ENCODE data around the gene MORN5. TPM values are rescaled to one million over a fixed set of nuclear protein-coding genes. Genes with fewer than 3 reads are reported as not detected.
A peak's percentile ranks its signal among the peaks of the same experiment; 100 is the strongest.

MORN5 gene
- polyA plus RNA-seq, 6 donors from 2014 or later, result not detected

DNA sequence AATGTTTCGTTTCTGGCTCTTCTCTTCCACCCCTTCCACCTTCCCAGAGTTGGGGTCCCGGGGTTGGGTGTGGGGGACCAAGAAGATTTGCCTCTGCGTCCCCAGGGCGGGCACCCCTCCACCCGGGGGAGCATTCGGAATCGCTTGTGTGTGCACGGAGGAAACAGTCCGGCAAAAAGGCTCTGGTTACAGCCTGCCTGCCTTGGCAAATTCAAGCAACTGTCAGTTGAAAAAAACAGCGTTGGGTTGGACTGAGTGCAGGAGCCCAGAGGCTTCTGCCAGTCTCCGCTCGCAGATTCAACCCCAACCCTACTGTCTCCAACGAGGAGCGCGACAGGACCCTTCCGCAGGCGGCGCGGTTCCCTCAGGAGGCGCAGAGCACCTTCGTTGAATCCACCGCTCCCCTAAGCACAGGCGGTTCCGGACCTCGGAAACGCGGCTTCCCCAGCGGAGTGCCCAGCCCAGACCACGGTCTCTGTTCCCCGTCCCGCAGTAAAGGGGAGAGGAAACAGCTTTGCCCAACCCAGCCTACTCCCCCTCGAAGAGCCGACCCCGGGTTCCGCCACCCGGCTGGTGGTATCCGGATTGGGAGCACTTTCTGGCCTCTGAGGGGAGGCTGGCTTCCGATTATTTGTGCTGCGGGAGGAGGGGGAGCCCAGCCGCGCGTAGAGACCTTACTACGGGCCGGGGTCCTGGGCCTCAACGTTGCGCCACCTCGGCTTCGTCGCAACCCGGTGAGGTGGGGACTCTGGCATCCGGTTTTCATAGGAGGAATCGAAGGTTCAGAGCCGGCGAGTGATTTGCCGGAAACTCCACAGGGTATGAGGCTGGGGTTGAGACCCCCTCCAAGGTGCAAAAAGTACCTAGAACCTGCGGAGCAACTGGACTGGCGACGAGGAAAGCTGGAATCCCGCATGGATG is 59.5 kb downstream of the MORN5 start:
- Mint-ChIP-seq H3K27ac (peak overlapping the region in 1 of 6 donors; percentile 75), H3K36me3 (no peaks in the 10 kb centered on the region), H3K9me3 (peaks cover 0 to 3% (median 0%) of the 10 kb centered on the region in 7 donors), H3K4me3 (peak overlapping the region; percentile 58 to 88 (median 82)), H3K4me1 (peaks cover 19 to 42% (median 33%) of the 10 kb centered on the region in 3 donors), H3K27me3 (peaks cover 92 to 96% (median 96%) of the 10 kb centered on the region in 3 donors)
- DNase-seq (no peak), ATAC-seq (ENCODE audit: low read depth in 2 of 2) (peak; percentile 21 to 24)

DNA sequence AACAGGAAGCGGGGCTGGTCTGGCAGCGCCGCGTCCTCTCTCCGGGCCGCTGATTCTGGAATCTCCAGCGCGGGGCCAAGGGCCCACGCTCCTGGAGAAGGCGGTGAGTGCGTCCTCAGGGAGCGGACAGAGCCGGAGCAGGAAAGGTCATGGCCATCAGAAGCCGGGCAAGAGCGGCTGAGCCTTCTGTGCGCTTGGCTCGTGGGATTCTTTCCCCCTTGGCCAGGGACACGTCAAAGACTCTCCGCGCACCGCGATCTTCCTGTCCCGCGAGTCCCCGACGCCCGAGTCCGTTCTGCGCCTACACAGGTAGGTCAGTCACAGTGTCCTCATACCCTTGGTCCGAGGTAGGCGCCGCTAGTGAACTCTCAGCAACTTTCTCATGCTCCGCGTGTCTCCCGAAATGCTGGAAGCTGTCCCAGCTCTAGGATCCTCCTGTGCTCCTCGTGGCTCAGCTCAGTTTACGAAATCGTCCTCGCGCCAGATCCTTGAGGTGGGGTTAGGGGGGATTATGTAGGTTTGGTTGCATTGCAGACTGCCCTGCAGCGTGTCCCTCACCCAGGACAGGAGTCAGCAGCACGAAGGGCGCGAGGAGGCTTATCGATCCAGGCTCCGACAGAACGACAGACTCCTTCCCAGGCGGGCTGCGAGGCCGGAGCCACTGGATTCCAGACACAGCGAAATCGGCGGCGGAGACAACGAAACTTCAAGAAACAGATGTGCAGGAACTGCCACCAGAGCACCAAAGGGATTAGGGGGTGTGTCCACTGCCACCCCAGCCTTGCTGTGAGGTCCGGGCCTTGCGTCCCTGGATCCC is 60.4 kb downstream of the MORN5 start:
- peak overlapping the region in 7 of 8 donors; percentile 58 to 88 (median 79) for H3K4me3 Mint-ChIP-seq
- H3K9me3 Mint-ChIP-seq, result peaks cover 0 to 3% (median 0%) of the 10 kb centered on the region in 7 donors
- H3K27me3 Mint-ChIP-seq, result peaks cover 93 to 96% (median 96%) of the 10 kb centered on the region in 3 donors
- ATAC-seq (ENCODE audit: low read depth in 2 of 2) (no peak), DNase-seq (no peak)
- peaks cover 19 to 38% (median 33%) of the 10 kb centered on the region in 3 donors for H3K4me1 Mint-ChIP-seq
- no peaks in the 10 kb centered on the region for H3K36me3 Mint-ChIP-seq
- H3K27ac Mint-ChIP-seq, result no peak overlapping the region

DNA sequence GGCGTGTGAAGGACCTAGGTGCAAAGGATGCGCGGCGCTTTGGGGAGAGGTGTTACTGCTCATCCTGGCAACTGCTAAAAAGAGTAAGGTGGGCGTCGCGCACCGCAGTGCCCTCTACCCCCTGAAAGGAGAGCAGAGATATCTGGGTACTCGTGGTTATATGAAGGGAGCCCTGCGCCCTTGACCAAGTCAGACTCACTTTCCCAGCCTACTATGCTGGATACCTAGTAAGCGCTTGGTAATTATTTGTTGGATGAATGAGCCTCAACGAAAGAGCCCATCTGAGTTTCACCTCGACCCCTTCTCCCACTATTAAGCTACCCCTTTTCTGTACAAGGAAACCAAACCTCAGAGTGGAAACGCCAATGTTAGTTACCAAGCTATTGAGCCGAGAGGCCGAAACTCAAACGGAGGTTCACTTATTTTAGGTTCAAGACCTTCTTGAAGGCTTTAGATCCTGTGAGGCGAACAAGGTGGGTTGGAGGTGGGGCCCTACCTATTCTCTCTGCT is 61.0 kb downstream of the MORN5 start:
- Mint-ChIP-seq H3K4me3 (no peak overlapping the region), H3K27me3 (peaks cover 90 to 96% (median 96%) of the 10 kb centered on the region in 3 donors)
- DNase-seq, result no peak

DNA sequence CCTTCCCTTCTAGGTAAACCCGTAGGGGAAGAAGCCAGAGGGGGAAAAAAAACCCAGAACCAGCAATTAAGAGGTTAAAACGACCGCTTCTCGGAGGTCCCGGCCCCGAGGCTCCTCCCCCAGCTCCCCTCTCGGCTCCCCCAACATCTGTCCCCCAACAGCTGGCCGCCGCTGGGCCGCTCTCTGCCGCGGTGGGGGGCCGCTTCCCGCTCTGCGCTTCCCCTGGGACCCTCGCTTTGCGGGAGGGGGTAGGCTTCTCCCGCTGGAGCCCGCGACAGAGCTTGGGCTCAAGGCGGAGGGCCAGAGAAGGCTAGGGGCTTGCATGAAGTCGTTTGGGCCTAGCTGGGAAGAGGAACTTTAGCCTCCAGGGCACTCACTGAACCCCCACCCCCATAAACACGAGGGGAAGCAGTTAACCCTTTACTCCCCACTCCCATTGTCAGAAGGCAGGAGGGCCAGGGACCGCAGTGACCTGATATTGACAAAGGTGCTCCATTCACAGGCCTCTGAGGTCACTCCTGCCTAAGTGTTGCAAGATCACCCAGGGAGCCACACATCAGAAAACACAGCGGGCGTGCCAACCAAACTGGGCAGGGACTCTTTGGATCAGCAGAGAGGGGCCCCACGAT is 61.6 kb downstream of the MORN5 start:
- Mint-ChIP-seq H3K9me3 (peaks cover 0 to 5% (median 0%) of the 10 kb centered on the region in 7 donors), H3K4me3 (no peak overlapping the region)

More for the DNA sequence above, 61.0 kb downstream of the MORN5 start:
- no peak for ATAC-seq (ENCODE audit: low read depth in 2 of 2)
- H3K9me3 Mint-ChIP-seq, result peaks cover 0 to 5% (median 0%) of the 10 kb centered on the region in 7 donors
- peaks cover 19 to 40% (median 33%) of the 10 kb centered on the region in 3 donors for H3K4me1 Mint-ChIP-seq
- no peaks in the 10 kb centered on the region for H3K36me3 Mint-ChIP-seq
- no peak overlapping the region for H3K27ac Mint-ChIP-seq

DNA sequence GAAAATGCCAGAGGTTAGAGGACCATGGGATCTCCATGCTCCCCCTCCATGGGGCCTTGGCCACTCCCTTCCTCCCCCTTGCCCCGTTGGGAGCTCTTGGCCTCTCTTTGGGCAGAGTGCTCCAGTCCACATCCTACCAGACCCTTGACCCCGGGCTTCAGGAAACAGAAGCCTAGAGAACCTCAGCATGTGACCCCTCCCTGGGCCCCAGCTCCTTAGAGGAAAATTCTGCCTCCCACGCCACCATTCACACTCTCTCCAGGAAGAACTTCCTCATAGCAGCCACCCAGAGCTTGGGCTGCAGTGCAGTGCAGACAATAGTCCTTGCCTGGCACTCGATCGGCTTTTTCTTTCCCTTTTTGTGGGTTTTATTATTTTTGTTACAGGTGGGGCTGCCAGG is 63.1 kb downstream of the MORN5 start:
- Mint-ChIP-seq H3K4me1 (peaks cover 23 to 47% (median 32%) of the 10 kb centered on the region in 3 donors), H3K36me3 (no peaks in the 10 kb centered on the region), H3K4me3 (no peak overlapping the region), H3K9me3 (peaks cover 0 to 5% (median 0%) of the 10 kb centered on the region in 7 donors), H3K27ac (no peak overlapping the region), H3K27me3 (peaks cover 83 to 97% (median 94%) of the 10 kb centered on the region in 3 donors)
- DNase-seq, result no peak
- no peak for ATAC-seq (ENCODE audit: low read depth in 2 of 2)

More for the DNA sequence above, 61.6 kb downstream of the MORN5 start:
- H3K4me1 Mint-ChIP-seq, result peaks cover 19 to 43% (median 33%) of the 10 kb centered on the region in 3 donors
- no peaks in the 10 kb centered on the region for H3K36me3 Mint-ChIP-seq
- no peak overlapping the region for H3K27ac Mint-ChIP-seq
- ATAC-seq (ENCODE audit: low read depth in 2 of 2) (no peak), DNase-seq (no peak)
- peaks cover 86 to 96% (median 94%) of the 10 kb centered on the region in 3 donors for H3K27me3 Mint-ChIP-seq

DNA sequence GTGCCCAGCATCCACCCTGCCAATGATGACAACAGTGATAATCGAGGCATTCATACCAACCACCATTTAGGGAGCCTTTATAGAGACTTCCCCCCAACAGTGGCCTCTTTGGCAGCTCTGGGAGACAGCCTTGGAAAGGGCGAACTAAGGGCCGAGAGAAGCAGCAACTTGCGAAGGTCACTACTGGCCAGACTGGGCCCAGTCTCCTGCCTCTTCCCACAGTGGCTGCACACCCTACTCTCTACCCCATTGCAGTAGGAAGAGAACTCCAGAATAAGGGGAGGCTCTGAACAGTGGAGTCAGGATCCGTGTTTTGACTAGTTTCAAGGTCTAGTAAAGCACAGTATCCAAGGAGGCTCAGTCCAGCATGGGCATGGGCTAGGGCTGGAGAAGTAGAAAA is 63.7 kb downstream of the MORN5 start:
- DNase-seq (no peak), ATAC-seq (ENCODE audit: low read depth in 2 of 2) (no peak)
- Mint-ChIP-seq H3K4me3 (no peak overlapping the region), H3K36me3 (no peaks in the 10 kb centered on the region), H3K27me3 (peaks cover 82 to 94% (median 90%) of the 10 kb centered on the region in 3 donors), H3K27ac (no peak overlapping the region), H3K9me3 (peaks cover 0 to 5% (median 0%) of the 10 kb centered on the region in 7 donors), H3K4me1 (peaks cover 18 to 48% (median 26%) of the 10 kb centered on the region in 3 donors)

DNA sequence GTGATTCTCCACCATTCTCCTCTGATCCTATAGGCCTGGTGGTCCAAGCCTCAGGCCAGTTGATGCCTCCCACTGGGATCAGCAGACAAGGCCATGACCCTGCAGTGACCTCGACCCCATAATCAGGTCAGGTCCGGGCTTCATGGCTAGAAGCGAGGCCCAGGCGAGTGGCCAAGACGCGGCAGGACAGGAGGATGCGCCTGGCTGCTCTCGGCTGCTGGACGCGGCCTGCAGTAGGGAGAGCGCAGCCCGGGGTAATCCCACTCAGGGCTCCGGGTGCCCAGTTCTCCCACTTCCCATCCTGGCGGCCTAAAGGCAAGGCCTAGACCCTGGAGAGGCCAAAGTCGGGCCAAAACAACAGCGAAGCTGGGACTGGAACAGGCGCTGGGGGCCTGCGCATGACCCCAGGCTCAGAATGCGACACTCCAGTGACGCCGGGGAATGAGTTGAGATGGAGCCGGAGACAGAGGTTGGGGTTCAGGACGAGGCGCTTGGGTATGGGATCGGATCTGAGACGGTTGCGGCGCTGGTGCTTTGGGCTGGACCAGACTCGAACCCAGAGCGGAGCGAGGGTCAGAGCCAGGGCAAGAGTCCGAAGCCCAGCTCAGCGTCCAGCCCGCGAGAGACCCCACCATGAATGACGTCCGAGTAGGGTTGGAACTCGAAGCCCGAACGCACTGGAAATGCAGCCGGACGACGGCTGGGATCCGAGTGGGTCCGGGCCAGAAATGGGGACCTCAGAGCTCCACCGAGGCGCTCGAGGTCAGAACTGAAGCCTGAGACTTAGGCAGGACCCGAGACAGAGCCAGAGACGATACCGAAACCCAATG is 65.8 kb downstream of the MORN5 start:
- Mint-ChIP-seq H3K4me1 (peaks cover 7 to 27% (median 8%) of the 10 kb centered on the region in 3 donors), H3K27me3 (peaks cover 61 to 75% (median 70%) of the 10 kb centered on the region in 3 donors), H3K9me3 (peaks cover 0 to 2% (median 0%) of the 10 kb centered on the region in 7 donors), H3K27ac (no peak overlapping the region), H3K36me3 (no peaks in the 10 kb centered on the region), H3K4me3 (peak overlapping the region in 4 of 8 donors; percentile 19 to 53 (median 28))
- ATAC-seq (ENCODE audit: low read depth in 2 of 2) (no peak), DNase-seq (no peak)

DNA sequence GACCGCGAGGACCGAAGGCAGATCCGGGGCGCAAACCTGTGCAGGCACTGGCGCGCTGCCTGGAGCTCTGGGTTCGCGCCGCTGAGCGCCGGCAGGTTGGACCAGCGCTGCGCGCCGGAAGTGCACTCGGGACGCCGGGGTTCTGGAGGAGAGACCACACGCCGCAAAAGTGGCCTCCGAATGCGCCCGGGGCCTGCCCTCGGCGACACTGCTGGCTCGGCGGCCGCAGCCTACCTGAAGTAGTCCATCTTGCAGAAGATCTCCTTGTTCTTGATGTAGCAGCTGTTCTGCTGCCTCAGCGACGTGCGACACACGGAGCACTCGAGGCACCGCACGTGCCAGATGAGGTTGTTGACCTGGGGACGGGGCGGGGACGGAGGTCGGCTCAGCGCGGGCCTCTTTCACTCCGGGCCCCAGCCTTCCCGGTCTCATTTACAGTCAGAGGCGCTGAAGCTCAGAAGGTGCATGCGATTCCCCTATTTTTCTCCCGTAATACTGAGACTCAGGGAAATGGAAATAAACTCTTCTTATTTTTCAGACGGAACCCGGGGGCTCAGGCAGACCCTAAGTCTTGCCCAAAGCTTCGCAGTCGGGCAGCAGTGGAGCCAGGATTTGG is 66.5 kb downstream of the MORN5 start:
- Mint-ChIP-seq H3K4me1 (peaks cover 6 to 25% (median 8%) of the 10 kb centered on the region in 3 donors), H3K4me3 (peak overlapping the region in 6 of 8 donors; percentile 20 to 78 (median 56)), H3K27ac (no peak overlapping the region), H3K9me3 (peaks cover 0 to 2% (median 0%) of the 10 kb centered on the region in 7 donors), H3K27me3 (peaks cover 57 to 68% (median 66%) of the 10 kb centered on the region in 3 donors), H3K36me3 (no peaks in the 10 kb centered on the region)
- no peak for ATAC-seq (ENCODE audit: low read depth in 2 of 2)
- DNase-seq, result no peak

DNA sequence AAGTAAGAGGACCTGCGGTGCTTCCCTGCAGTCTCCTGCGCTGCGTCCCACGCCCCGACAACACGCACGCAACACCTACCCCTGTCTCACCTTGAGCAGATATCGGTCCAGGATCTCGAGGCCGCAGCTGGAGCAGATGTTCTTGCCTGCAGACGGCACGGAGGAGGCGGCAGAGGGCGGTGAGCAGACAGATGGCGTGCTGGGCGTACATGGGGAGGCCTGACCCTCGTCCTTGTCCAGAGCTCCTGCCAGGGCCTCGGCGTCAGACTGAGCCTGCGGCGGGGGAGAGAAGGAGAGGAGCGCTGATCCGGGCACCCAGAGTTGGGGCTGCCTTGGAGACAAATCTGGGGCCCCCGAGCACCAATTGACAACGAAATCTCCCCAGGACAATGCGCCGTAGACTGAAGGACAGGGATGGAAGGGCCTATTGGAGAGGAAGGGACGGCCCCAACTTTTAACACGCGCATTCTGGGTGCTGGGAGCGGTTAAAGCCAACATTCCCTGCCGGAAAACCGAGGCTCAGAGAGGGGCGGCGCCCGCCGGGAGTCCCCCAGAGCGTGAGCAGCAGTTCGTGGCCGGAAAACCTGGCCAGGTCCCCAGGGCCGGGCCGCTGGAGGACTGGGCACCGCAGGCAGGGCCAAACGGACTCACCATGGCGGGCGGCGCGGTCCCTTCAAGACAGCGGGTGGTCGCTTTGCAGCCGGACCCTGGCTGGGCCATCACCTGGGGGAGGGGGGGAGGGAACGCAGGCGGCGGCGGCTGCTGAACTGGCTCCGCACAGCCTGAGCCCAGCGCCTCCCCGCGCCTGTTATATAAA is 67.3 kb downstream of the MORN5 start:
- peaks cover 55 to 61% (median 59%) of the 10 kb centered on the region in 3 donors for H3K27me3 Mint-ChIP-seq
- H3K36me3 Mint-ChIP-seq, result no peaks in the 10 kb centered on the region
- ATAC-seq (ENCODE audit: low read depth in 2 of 2) (no peak), DNase-seq (no peak)
- H3K27ac Mint-ChIP-seq, result peak overlapping the region in 1 of 6 donors; percentile 28
- peak overlapping the region; percentile 29 to 78 (median 65) for H3K4me3 Mint-ChIP-seq
- H3K4me1 Mint-ChIP-seq, result peaks cover 6 to 25% (median 8%) of the 10 kb centered on the region in 3 donors
- peaks cover 0 to 2% (median 0%) of the 10 kb centered on the region in 7 donors for H3K9me3 Mint-ChIP-seq

DNA sequence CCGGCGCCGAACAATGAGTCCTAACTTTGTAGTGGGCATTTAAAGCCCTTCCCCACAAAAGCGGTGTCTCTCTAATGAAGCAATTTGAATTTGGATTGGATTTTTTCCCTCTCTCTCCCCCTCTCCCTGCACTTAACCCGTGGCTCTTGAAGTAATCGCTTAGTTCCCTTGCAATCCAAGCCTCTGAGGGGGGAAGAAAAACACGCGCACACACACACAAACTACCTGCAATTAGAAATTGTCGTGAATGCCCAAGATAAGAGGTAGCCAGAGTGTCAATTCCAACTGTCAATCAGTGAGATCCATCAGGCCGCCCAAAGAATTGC is 67.8 kb downstream of the MORN5 start:
- Mint-ChIP-seq H3K36me3 (no peaks in the 10 kb centered on the region), H3K27me3 (peaks cover 50 to 55% (median 53%) of the 10 kb centered on the region in 3 donors), H3K4me3 (peak overlapping the region; percentile 9 to 73 (median 65)), H3K4me1 (peaks cover 6 to 24% (median 8%) of the 10 kb centered on the region in 3 donors), H3K9me3 (peaks cover 0 to 2% (median 0%) of the 10 kb centered on the region in 7 donors), H3K27ac (no peak overlapping the region)
- ATAC-seq (ENCODE audit: low read depth in 2 of 2) (no peak), DNase-seq (no peak)

DNA sequence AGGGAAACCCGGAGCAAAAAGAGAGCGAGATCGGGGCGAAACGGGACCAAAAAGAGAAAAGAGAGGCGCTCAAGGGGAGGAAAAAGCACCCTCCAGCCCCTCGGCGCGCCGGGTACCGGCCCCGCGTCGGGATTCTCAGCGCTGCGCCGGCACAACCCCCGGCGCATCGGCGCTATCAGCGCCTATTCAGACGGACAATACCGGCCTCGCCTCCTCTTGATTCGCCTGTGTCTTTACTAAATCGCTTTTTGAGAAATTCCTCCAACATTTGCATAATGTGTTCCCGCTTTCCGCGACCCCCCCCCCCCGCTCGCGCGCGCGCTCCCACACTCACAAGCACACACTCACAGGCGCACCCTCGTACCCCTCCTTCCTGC is 68.5 kb downstream of the MORN5 start:
- H3K4me3 Mint-ChIP-seq, result peak overlapping the region in 7 of 8 donors; percentile 72 to 89 (median 80)
- peaks cover 0 to 2% (median 0%) of the 10 kb centered on the region in 7 donors for H3K9me3 Mint-ChIP-seq
- peaks cover 43 to 49% (median 47%) of the 10 kb centered on the region in 3 donors for H3K27me3 Mint-ChIP-seq
- peak in 1 of 2 donors; percentile 40 for ATAC-seq (ENCODE audit: low read depth in 2 of 2)
- no peak for DNase-seq
- H3K4me1 Mint-ChIP-seq, result peaks cover 0 to 18% (median 3%) of the 10 kb centered on the region in 3 donors
- H3K36me3 Mint-ChIP-seq, result no peaks in the 10 kb centered on the region
- peak overlapping the region in 1 of 6 donors; percentile 74 for H3K27ac Mint-ChIP-seq
